ENCODE results near the gene SLC66A3.

SLC66A3 gene

GRCh38 chr2:11166476-11166875, 11.2 kb downstream of the SLC66A3 start:
- Histone ChIP-seq H3K4me1 (ENCODE audit: control insufficient read depth, insufficient read depth, low read length) (no peaks in the 10 kb centered on the region), H3K4me3 (ENCODE audit: low read length in 2 of 2) (no peak overlapping the region), H3K9me3 (ENCODE audit: control insufficient read depth in 2 of 2, low read length in 2 of 2) (no peaks in the 10 kb centered on the region), H3K36me3 (ENCODE audit: control insufficient read depth in 2 of 2, insufficient read depth in 2 of 2, low read length in 2 of 2) (peaks cover 0 to 2% of the 10 kb centered on the region in 2 donors), H3K9ac (ENCODE audit: low read length in 2 of 2) (no peak overlapping the region), H3K27me3 (ENCODE audit: control insufficient read depth in 1 of 2, insufficient read depth in 2 of 2, low read length in 2 of 2) (no peaks in the 10 kb centered on the region), H3K27ac (ENCODE audit: low read length) (no peak overlapping the region)

GRCh38 chr2:11168488-11168887, 13.2 kb downstream of the SLC66A3 start:
- Histone ChIP-seq H3K36me3 (ENCODE audit: control insufficient read depth in 2 of 2, insufficient read depth in 2 of 2, low read length in 2 of 2) (peaks cover 0 to 2% of the 10 kb centered on the region in 2 donors), H3K9me3 (ENCODE audit: control insufficient read depth in 2 of 2, low read length in 2 of 2) (no peaks in the 10 kb centered on the region), H3K4me3 (ENCODE audit: low read length in 2 of 2) (no peak overlapping the region), H3K4me1 (ENCODE audit: control insufficient read depth, insufficient read depth, low read length) (no peaks in the 10 kb centered on the region), H3K9ac (ENCODE audit: low read length in 2 of 2) (no peak overlapping the region), H3K27me3 (ENCODE audit: control insufficient read depth in 1 of 2, insufficient read depth in 2 of 2, low read length in 2 of 2) (no peaks in the 10 kb centered on the region), H3K27ac (ENCODE audit: low read length) (no peak overlapping the region)

GRCh38 chr2:11169333-11169732, 14.1 kb downstream of the SLC66A3 start:
- H3K36me3 ChIP-seq (ENCODE audit: control insufficient read depth in 2 of 2, insufficient read depth in 2 of 2, low read length in 2 of 2): no peaks in the 10 kb centered on the region

GRCh38 chr2:11174222-11174621, 19.0 kb downstream of the SLC66A3 start:
- Histone ChIP-seq H3K27ac (ENCODE audit: low read length) (no peak overlapping the region), H3K4me3 (ENCODE audit: low read length in 2 of 2) (no peak overlapping the region), H3K9me3 (ENCODE audit: control insufficient read depth in 2 of 2, low read length in 2 of 2) (no peaks in the 10 kb centered on the region)

More at GRCh38 chr2:11169333-11169732, 14.1 kb downstream of the SLC66A3 start:
- Histone ChIP-seq H3K27ac (ENCODE audit: low read length) (no peak overlapping the region), H3K27me3 (ENCODE audit: control insufficient read depth in 1 of 2, insufficient read depth in 2 of 2, low read length in 2 of 2) (no peaks in the 10 kb centered on the region), H3K4me1 (ENCODE audit: control insufficient read depth, insufficient read depth, low read length) (no peaks in the 10 kb centered on the region), H3K9ac (ENCODE audit: low read length in 2 of 2) (no peak overlapping the region), H3K9me3 (ENCODE audit: control insufficient read depth in 2 of 2, low read length in 2 of 2) (no peaks in the 10 kb centered on the region), H3K4me3 (ENCODE audit: low read length in 2 of 2) (no peak overlapping the region)

GRCh38 chr2:11175293-11175795, 20.1 kb downstream of the SLC66A3 start:
- no peaks in the 10 kb centered on the region for H3K9me3 ChIP-seq (ENCODE audit: control insufficient read depth in 2 of 2, low read length in 2 of 2)
- H3K27ac ChIP-seq (ENCODE audit: low read length): no peak overlapping the region
- no peak overlapping the region for H3K4me3 ChIP-seq (ENCODE audit: low read length in 2 of 2)
- peaks cover 2 to 5% of the 10 kb centered on the region in 2 donors for H3K36me3 ChIP-seq (ENCODE audit: control insufficient read depth in 2 of 2, insufficient read depth in 2 of 2, low read length in 2 of 2)
- no peak overlapping the region for H3K9ac ChIP-seq (ENCODE audit: low read length in 2 of 2)
- H3K27me3 ChIP-seq (ENCODE audit: control insufficient read depth in 1 of 2, insufficient read depth in 2 of 2, low read length in 2 of 2): no peaks in the 10 kb centered on the region
- no peaks in the 10 kb centered on the region for H3K4me1 ChIP-seq (ENCODE audit: control insufficient read depth, insufficient read depth, low read length)

More at GRCh38 chr2:11174222-11174621, 19.0 kb downstream of the SLC66A3 start:
- Histone ChIP-seq H3K9ac (ENCODE audit: low read length in 2 of 2) (no peak overlapping the region), H3K27me3 (ENCODE audit: control insufficient read depth in 1 of 2, insufficient read depth in 2 of 2, low read length in 2 of 2) (no peaks in the 10 kb centered on the region), H3K36me3 (ENCODE audit: control insufficient read depth in 2 of 2, insufficient read depth in 2 of 2, low read length in 2 of 2) (peaks cover 0 to 2% of the 10 kb centered on the region in 2 donors), H3K4me1 (ENCODE audit: control insufficient read depth, insufficient read depth, low read length) (no peaks in the 10 kb centered on the region)

GRCh38 chr2:11177871-11178690, 22.8 kb downstream of the SLC66A3 start:
- Histone ChIP-seq H3K4me1 (ENCODE audit: control insufficient read depth, insufficient read depth, low read length) (no peaks in the 10 kb centered on the region), H3K4me3 (ENCODE audit: low read length in 2 of 2) (no peak overlapping the region), H3K9me3 (ENCODE audit: control insufficient read depth in 2 of 2, low read length in 2 of 2) (no peaks in the 10 kb centered on the region), H3K36me3 (ENCODE audit: control insufficient read depth in 2 of 2, insufficient read depth in 2 of 2, low read length in 2 of 2) (peaks cover 4 to 5% of the 10 kb centered on the region in 2 donors), H3K27me3 (ENCODE audit: control insufficient read depth in 1 of 2, insufficient read depth in 2 of 2, low read length in 2 of 2) (no peaks in the 10 kb centered on the region), H3K9ac (ENCODE audit: low read length in 2 of 2) (no peak overlapping the region), H3K27ac (ENCODE audit: low read length) (no peak overlapping the region)

- H3K36me3 ChIP-seq (ENCODE audit: control insufficient read depth in 2 of 2, insufficient read depth in 2 of 2, low read length in 2 of 2): peaks cover 5% of the 10 kb centered on the region in 2 donors
- no peak overlapping the region for H3K4me3 ChIP-seq (ENCODE audit: low read length in 2 of 2)
- no peaks in the 10 kb centered on the region for H3K27me3 ChIP-seq (ENCODE audit: control insufficient read depth in 1 of 2, insufficient read depth in 2 of 2, low read length in 2 of 2)
- no peaks in the 10 kb centered on the region for H3K9me3 ChIP-seq (ENCODE audit: control insufficient read depth in 2 of 2, low read length in 2 of 2)
- H3K27ac ChIP-seq (ENCODE audit: low read length): no peak overlapping the region
- no peaks in the 10 kb centered on the region for H3K4me1 ChIP-seq (ENCODE audit: control insufficient read depth, insufficient read depth, low read length)
- H3K9ac ChIP-seq (ENCODE audit: low read length in 2 of 2): no peak overlapping the region
Measured at GRCh38 chr2:11179196-11179595, 23.9 kb downstream of the SLC66A3 start.

GRCh38 chr2:11179899-11180298, 24.6 kb downstream of the SLC66A3 start:
- Histone ChIP-seq H3K27ac (ENCODE audit: low read length) (no peak overlapping the region), H3K9me3 (ENCODE audit: control insufficient read depth in 2 of 2, low read length in 2 of 2) (no peaks in the 10 kb centered on the region), H3K27me3 (ENCODE audit: control insufficient read depth in 1 of 2, insufficient read depth in 2 of 2, low read length in 2 of 2) (no peaks in the 10 kb centered on the region), H3K9ac (ENCODE audit: low read length in 2 of 2) (no peak overlapping the region), H3K4me3 (ENCODE audit: low read length in 2 of 2) (no peak overlapping the region), H3K36me3 (ENCODE audit: control insufficient read depth in 2 of 2, insufficient read depth in 2 of 2, low read length in 2 of 2) (peaks cover 5% of the 10 kb centered on the region in 2 donors), H3K4me1 (ENCODE audit: control insufficient read depth, insufficient read depth, low read length) (no peaks in the 10 kb centered on the region)

GRCh38 chr2:11180653-11181052, 25.4 kb downstream of the SLC66A3 start:
- H3K9me3 ChIP-seq (ENCODE audit: control insufficient read depth in 2 of 2, low read length in 2 of 2): no peaks in the 10 kb centered on the region
- H3K36me3 ChIP-seq (ENCODE audit: control insufficient read depth in 2 of 2, insufficient read depth in 2 of 2, low read length in 2 of 2): peaks cover 5 to 6% of the 10 kb centered on the region in 2 donors
- H3K27ac ChIP-seq (ENCODE audit: low read length): no peak overlapping the region
- H3K4me1 ChIP-seq (ENCODE audit: control insufficient read depth, insufficient read depth, low read length): no peaks in the 10 kb centered on the region
- no peak overlapping the region for H3K9ac ChIP-seq (ENCODE audit: low read length in 2 of 2)
- no peak overlapping the region for H3K4me3 ChIP-seq (ENCODE audit: low read length in 2 of 2)
- no peaks in the 10 kb centered on the region for H3K27me3 ChIP-seq (ENCODE audit: control insufficient read depth in 1 of 2, insufficient read depth in 2 of 2, low read length in 2 of 2)

GRCh38 chr2:11182951-11183350, 27.7 kb downstream of the SLC66A3 start:
- Histone ChIP-seq H3K36me3 (ENCODE audit: control insufficient read depth in 2 of 2, insufficient read depth in 2 of 2, low read length in 2 of 2) (peaks cover 8 to 9% of the 10 kb centered on the region in 2 donors), H3K27ac (ENCODE audit: low read length) (no peak overlapping the region), H3K9ac (ENCODE audit: low read length in 2 of 2) (no peak overlapping the region), H3K9me3 (ENCODE audit: control insufficient read depth in 2 of 2, low read length in 2 of 2) (no peaks in the 10 kb centered on the region), H3K4me3 (ENCODE audit: low read length in 2 of 2) (no peak overlapping the region), H3K4me1 (ENCODE audit: control insufficient read depth, insufficient read depth, low read length) (no peaks in the 10 kb centered on the region), H3K27me3 (ENCODE audit: control insufficient read depth in 1 of 2, insufficient read depth in 2 of 2, low read length in 2 of 2) (no peaks in the 10 kb centered on the region)

GRCh38 chr2:11186145-11186544, 30.9 kb downstream of the SLC66A3 start:
- Histone ChIP-seq H3K4me1 (ENCODE audit: control insufficient read depth, insufficient read depth, low read length) (no peaks in the 10 kb centered on the region), H3K4me3 (ENCODE audit: low read length in 2 of 2) (no peak overlapping the region), H3K9me3 (ENCODE audit: control insufficient read depth in 2 of 2, low read length in 2 of 2) (no peaks in the 10 kb centered on the region), H3K36me3 (ENCODE audit: control insufficient read depth in 2 of 2, insufficient read depth in 2 of 2, low read length in 2 of 2) (peaks cover 12 to 13% of the 10 kb centered on the region in 2 donors), H3K27me3 (ENCODE audit: control insufficient read depth in 1 of 2, insufficient read depth in 2 of 2, low read length in 2 of 2) (no peaks in the 10 kb centered on the region), H3K9ac (ENCODE audit: low read length in 2 of 2) (no peak overlapping the region), H3K27ac (ENCODE audit: low read length) (no peak overlapping the region)

Measured in stomach smooth muscle (tissue), 2 donors.